GM18868 (cell line): ENCODE results near the gene UGT1A10.
"Not testable (repeated sequence)": the region's sequence is repeated elsewhere in the genome, so short reads cannot be mapped to it uniquely, and the experiment has no call there.

Source experiments
- ATAC-seq: cut with Tn5 transposase; IDR thresholded peaks from one replicate; pipeline ENCODE4 v1.9.1; 2021; ENCODE audit warnings: mild to moderate bottlenecking, moderate library complexity; ENCODE audit not compliant: unreplicated experiment

Gene UGT1A10

GRCh38 chr2:233691443-233692433 is 55.5 kb downstream of the UGT1A10 start:
- ATAC-seq, result no peak

- no peak for ATAC-seq
Measured at GRCh38 chr2:233692648-233693047, 56.4 kb downstream of the UGT1A10 start, which contains the start of gene UGT1A6. Gene UGT1A6, plus strand, starts transcription at chr2:233692890. Its CDS starts 115 bp downstream, at chr2:233693005.

GRCh38 chr2:233693963-233694362 is 57.7 kb downstream of the UGT1A10 start:
- ATAC-seq, result no peak

DNA sequence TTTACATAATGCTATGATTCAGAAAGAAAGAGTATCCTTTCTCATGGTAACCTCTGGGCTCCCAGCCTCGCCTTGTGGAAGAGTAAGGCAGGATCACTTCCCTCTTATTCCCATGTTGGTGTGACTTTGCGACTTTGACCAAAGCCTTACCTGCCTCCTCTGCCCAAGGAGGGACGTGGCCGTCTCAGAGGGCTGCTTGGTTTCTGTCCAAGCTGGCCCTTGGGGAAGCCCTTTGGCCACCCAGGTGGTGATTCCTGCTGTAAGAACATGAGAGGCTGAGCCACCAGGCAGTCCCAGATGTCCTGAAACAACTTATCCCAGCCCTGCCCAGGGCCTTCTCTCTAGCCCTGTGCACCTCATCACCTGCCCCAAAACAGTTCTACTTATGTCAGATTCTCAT is 62.5 kb downstream of the UGT1A10 start:
- ATAC-seq, result no peak

DNA sequence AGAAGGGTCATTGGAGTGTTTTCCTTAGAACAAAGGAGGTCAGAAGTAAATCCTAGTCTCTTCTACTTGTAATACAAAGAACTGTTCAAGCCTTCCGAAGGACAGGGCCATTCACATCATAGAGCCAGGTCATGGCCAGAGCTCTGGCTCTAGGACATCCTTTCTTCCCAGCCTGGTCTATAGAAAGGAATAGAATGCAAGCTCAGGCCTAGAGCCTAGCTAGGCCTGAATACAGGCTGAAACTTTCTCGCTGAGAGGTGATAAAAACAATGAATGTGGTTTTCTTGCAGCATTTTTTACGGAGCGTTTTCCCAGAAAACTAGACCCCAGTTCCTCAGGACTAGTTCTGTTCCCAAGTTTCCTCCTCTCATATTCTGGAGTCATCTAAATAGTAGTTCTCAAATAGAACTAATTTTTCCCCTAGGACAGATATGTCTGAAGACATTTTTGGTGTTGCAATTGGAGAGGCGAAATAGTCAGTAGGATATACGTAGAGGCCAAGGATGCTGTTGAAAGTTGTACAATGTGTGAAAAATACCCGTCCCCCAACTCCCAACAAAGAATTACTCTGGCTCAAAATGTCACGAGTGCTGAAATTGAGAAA is 63.3 kb downstream of the UGT1A10 start:
- ATAC-seq, result no peak

- no peak for ATAC-seq
Measured at GRCh38 chr2:233700028-233700635, 63.9 kb downstream of the UGT1A10 start.

DNA sequence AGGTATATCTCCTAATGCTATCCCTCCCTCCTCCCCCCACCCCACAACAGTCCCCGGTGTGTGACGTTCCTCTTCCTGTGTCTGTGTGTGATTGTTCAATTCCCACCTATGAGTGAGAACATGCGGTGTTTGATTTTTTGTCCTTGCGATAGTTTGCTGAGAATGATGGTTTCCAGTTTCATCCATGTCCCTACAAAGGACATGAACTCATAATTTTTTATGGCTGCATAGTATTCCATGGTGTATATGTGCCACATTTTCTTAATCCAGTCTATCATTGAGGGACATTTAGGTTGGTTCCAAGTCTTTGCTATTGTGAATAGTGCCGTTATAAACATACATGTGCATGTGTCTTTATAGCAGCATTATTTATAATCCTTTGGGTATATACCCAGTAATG is 64.6 kb downstream of the UGT1A10 start:
- not testable (repeated sequence) for ATAC-seq

DNA sequence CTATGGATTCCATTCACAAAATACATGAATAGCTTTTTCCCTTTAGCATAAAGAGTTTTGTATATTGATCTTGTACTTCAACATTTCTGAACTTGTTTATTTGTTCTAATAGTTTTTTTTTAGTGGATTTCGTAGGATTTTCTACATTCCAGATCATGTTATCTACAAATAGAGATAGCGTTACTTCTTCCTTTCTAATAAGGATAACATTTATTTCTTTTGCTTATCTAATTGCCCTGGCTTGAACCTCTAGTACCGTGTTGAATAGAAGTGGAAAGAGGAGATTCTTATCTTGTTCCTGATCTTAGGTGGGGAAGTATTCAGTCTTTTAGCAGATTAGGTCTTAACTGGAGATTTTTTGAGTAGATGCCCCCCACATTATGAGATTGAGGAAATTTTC is 66.0 kb downstream of the UGT1A10 start:
- ATAC-seq, result no peak

DNA sequence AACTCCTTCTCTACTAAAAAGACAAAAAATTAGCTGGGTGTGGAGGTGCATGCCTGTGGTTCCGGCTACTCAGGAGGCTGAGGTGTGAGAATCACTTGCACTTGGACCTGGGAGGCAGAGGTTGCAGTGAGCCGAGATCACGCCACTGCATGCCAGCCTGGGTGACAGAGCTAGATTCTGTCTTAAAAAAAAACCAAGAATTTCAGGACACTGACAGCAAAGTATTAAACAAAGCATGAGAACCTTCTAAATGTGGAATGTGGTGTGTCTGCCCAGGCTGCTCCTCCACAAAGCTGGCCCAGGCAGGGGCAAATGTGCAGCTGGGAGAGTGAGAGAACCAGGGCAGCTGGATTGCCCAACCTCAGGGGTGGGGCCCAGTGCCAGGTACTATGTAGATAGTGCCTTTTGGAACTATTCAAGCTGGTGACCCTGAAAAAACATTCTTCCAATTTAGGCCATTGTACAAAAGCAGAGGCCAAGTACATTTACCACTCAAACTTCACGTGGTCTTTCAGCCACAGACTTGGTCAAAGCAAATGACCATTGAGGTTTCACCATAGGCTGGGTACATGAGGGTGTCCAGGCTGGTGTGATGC is 69.8 kb downstream of the UGT1A10 start:
- no peak for ATAC-seq

GRCh38 chr2:233706720-233707119 is 70.5 kb downstream of the UGT1A10 start:
- ATAC-seq, result no peak

GRCh38 chr2:233707940-233708644 is 71.8 kb downstream of the UGT1A10 start:
- ATAC-seq, result no peak

DNA sequence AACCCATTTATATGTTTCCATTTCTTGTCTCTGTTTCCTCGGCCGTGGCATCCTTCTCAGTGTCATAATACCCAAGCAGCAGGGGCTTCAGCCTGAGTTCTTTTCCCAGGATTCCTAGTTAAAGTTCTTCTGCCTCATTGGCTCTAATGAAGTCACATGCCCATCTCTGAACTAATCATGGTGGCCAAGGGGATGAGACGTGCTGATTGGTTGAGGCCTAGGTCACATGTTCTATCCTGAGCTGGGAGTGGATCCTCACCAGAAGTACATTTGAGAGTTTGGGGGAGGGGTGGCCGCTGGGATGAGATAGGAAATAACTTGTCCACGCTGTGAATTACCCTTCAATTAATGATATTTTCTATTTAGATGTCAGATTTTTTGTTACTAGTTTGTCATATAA is 72.7 kb downstream of the UGT1A10 start:
- no peak for ATAC-seq

- ATAC-seq, result peak; percentile 62
Measured at GRCh38 chr2:233711312-233712008, 75.2 kb downstream of the UGT1A10 start.

DNA sequence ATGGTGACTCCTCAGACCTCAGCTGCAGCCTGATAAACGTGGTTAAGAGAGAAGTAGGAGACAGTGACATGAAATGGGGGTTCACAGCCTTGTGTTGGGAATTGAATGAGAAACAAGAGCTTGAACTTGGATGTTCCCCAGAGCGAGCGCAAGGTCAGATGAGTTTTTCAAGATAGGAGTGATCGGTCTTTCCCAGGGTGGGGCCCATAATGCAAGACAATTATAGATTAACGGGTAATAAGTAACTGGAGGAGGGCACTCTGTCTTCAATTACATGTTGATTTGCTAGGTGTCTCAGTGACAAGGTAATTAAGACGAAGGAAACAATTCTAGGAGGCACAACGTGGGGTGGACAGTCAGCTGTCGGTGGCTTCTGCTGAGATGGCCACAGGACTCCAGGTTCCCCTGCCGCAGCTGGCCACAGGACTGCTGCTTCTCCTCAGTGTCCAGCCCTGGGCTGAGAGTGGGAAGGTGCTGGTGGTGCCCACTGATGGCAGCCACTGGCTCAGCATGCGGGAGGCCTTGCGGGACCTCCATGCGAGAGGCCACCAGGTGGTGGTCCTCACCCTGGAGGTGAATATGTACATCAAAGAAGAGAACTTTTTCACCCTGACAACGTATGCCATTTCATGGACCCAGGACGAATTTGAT is 76.5 kb downstream of the UGT1A10 start, which contains the start of gene UGT1A5:
Gene UGT1A5 (plus strand): TSS at position 297 of the 651 bp plus-strand sequence. CDS start 85 bp downstream, at position 382.
- no peak for ATAC-seq

DNA sequence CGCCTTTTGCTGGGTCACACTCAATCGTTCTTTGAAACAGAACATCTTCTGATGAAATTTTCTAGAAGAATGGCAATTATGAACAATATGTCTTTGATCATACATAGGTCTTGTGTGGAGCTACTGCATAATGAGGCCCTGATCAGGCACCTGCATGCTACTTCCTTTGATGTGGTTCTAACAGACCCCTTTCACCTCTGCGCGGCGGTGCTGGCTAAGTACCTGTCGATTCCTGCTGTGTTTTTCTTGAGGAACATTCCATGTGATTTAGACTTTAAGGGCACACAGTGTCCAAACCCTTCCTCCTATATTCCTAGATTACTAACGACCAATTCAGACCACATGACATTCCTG is 77.0 kb downstream of the UGT1A10 start:
- no peak for ATAC-seq

DNA sequence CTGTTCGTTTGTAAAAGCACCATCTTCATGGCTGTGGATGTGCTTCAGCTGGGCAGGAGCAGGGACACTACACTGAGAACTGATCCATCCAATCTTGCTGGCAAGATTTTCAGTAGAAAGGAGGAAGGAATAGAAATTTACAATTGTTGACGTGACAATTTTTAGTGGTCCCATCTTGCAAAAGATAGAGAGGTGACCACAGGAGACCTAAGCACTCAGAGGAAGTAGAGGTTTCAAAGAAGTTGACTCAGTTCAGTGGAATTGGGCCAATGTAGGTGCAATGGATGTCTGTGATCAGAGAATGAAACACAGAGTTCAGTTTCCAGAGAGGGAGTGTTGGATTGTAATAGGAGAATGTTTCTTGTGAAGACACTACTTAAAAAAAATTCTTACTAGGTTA is 77.9 kb downstream of the UGT1A10 start:
- no peak for ATAC-seq

DNA sequence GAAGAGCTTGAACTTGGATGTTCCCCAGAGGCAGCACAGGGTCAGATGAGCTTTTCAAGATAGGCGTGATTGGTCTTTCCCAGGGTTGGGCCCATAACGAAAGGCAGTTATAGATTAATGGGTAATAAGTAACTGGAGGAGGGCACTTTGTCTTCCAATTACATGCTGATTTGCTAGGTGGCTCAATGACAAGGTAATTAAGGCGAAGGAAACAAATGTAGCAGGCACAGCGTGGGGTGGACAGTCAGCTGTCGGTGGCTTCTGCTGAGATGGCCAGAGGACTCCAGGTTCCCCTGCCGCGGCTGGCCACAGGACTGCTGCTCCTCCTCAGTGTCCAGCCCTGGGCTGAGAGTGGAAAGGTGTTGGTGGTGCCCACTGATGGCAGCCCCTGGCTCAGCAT is 82.3 kb downstream of the UGT1A10 start, which contains the start of gene UGT1A4:
Gene UGT1A4 (plus strand): TSS at position 185 of the 400 bp plus-strand sequence. CDS start 85 bp downstream, at position 270.
- no peak for ATAC-seq

GRCh38 chr2:233728723-233729301 is 92.6 kb downstream of the UGT1A10 start, which contains the start of gene UGT1A3:
Gene UGT1A3, plus strand, starts transcription at chr2:233729042. Its CDS starts 85 bp downstream, at chr2:233729127.
- ATAC-seq, result no peak
